Hair follicular keratinocyte (primary cell): ENCODE results near the gene PLP2. TPM values are rescaled to one million over a fixed set of nuclear protein-coding genes. Genes with fewer than 3 reads are reported as not detected.

Source experiments
- total RNA-seq: library from RNA; depleted of rRNA; stranded (reverse); fragments of >200 nt; gene quantifications from 2 replicates; pipeline ENCODE4 v1.2.3, GENCODE V29; 2015

The PLP2 gene
- total RNA-seq = 89.8 and 101 TPM in 2 replicates

GRCh38 chrX:49171752-49172279, at the start of gene PLP2:
PLP2 (plus strand) TSS chrX:49171898; CDS start chrX:49172001, 103 bp downstream.

GRCh38 chrX:49162620-49163019, 9.1 kb upstream of the PLP2 start, which contains the start of gene MAGIX:
MAGIX (plus strand) TSS chrX:49162758; CDS start chrX:49162890, 132 bp downstream.

DNA sequence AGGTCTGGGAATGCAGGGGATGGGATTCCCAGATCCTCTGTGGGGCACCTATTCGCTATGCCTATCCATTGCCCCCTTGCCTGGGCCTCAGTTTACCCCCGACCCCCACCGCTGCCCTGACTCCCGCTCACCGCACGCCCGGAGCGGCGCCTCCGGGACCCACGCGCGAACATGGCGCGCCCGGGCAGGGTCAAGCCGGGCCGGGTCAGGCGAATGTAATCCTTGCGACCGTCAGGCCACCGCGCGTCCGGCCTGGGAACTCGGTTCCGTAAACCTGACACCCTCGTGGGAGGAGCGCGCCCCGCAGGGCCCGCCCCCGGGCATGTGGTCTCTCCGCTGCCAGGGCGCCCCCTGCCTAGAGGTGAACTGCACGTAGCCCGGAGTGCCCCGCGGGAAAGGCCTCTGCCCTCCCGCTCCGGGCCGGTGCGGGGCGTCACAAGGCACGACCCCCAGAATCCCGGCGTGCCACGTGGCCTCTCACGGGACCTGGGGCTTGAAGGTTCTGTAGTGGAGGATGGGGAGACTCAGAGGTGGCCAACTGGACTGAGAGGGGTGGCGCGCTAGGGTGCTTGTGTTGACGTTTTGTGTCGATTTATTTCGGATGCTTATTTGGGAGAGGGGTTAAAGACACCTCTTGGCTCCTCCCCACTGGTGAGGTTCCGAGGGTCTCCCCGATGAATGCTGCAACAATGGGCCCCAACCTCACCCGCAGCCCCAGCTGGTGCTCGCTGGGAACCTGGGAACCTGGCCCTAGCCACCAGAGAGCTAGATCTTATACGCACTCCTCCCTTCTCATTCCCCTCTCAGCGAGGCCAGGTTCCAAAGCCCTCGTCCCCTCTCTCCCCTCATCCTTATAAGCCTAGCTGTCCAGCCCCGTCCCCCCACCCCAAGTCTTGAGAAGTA, 14.7 kb downstream of the PLP2 start, which contains the start of gene PRICKLE3:
PRICKLE3 (minus strand) TSS at position 249 of the 903 bp plus-strand sequence; CDS start at position 173, 76 bp downstream.

GRCh38 chrX:49199906-49200771, 28.4 kb downstream of the PLP2 start, which contains the start of gene SYP:
SYP (minus strand) TSS chrX:49200193; CDS start chrX:49200186, 7 bp downstream.

Other genes starting within 250 kb of the PLP2 start
- gene OTUD5, start 214.3 kb upstream of the PLP2 start, total RNA-seq = 27.7 and 38.7 TPM in 2 replicates
- gene KCND1, start 200.1 kb upstream of the PLP2 start, total RNA-seq = 0.23 and 0.47 TPM in 2 replicates
- gene GRIPAP1, start 169.6 kb upstream of the PLP2 start, total RNA-seq = 14.6 and 16.2 TPM in 2 replicates
- gene TFE3, start 128.5 kb upstream of the PLP2 start, total RNA-seq = 41.8 and 59.8 TPM in 2 replicates
- gene CCDC120, start 112.9 kb upstream of the PLP2 start, total RNA-seq = 5.5 and 6.6 TPM in 2 replicates
- 9.7 and 9.8 TPM in 2 replicates for gene PRAF2, start 97.9 kb upstream of the PLP2 start, total RNA-seq
- 33.5 and 56.9 TPM in 2 replicates for gene WDR45, start 92.0 kb upstream of the PLP2 start, total RNA-seq
- gene GPKOW, start 48.2 kb upstream of the PLP2 start, total RNA-seq = 19.7 and 30.4 TPM in 2 replicates
- gene MAGIX, start 9.1 kb upstream of the PLP2 start, total RNA-seq = 4.8 and 11.0 TPM in 2 replicates
- 18.9 and 21.5 TPM in 2 replicates for gene PRICKLE3, start 14.5 kb downstream of the PLP2 start, total RNA-seq
- gene SYP, start 28.3 kb downstream of the PLP2 start, total RNA-seq = 0.16 and 0.30 TPM in 2 replicates
- 0.08 TPM in 1 of 2 replicates, not detected in the other for gene CACNA1F, start 61.4 kb downstream of the PLP2 start, total RNA-seq
- gene CCDC22, start 63.6 kb downstream of the PLP2 start, total RNA-seq = 14.8 and 18.9 TPM in 2 replicates
- gene FOXP3, start 92.8 kb downstream of the PLP2 start, total RNA-seq = not detected in 2 replicates
- 0.78 and 1.5 TPM in 2 replicates for gene PPP1R3F, start 97.9 kb downstream of the PLP2 start, total RNA-seq
- not detected in 2 replicates for gene GAGE10, start 131.7 kb downstream of the PLP2 start, total RNA-seq
- gene GAGE12J, start 150.1 kb downstream of the PLP2 start, total RNA-seq = not detected in 2 replicates
- not detected in 2 replicates for gene GAGE13, start 159.7 kb downstream of the PLP2 start, total RNA-seq